Loucy (cell line): ENCODE results near the gene ORAI3.

Experiments
- H2AFZ ChIP-seq: fragments of 200-600 bp; sonication (generic); 2 replicates; pipeline ENCODE4 v1.6.0; 2016; ENCODE audit warnings: antibody characterized with exemption, mild to moderate bottlenecking, low read length, moderate library complexity
- H3F3A ChIP-seq: fragments of 200-600 bp; 2 replicates; pipeline ENCODE4 v1.6.0; 2016; ENCODE audit warnings: antibody characterized with exemption, low read depth, mild to moderate bottlenecking
- H3K27me3 ChIP-seq: fragments of 200-600 bp; sonication (generic); 2 replicates; pipeline ENCODE4 v1.6.1; 2014; ENCODE audit warnings: low read length, mild to moderate bottlenecking; ENCODE audit not compliant: insufficient read depth, poor library complexity, severe bottlenecking
- H3K36me3 ChIP-seq: fragments of 200-600 bp; sonication (generic); 2 replicates; pipeline ENCODE4 v1.6.1; 2016; ENCODE audit warnings: low read length; ENCODE audit not compliant: insufficient read depth
- H3K4me1 ChIP-seq: fragments of 200-600 bp; sonication (generic); 2 replicates; pipeline ENCODE4 v1.5.1; 2014; ENCODE audit warnings: low read length, mild to moderate bottlenecking; ENCODE audit not compliant: insufficient read depth, poor library complexity, severe bottlenecking
- H3K4me2 ChIP-seq: fragments of 200-600 bp; sonication (generic); 2 replicates; pipeline ENCODE4 v1.6.0; 2014; ENCODE audit warnings: antibody characterized with exemption, low read length, low read depth, mild to moderate bottlenecking; ENCODE audit not compliant: poor library complexity, severe bottlenecking
- H3K4me3 ChIP-seq: fragments of 200-600 bp; sonication (generic); 2 replicates; pipeline ENCODE4 v1.5.1; 2014; ENCODE audit warnings: low read length, mild to moderate bottlenecking, mixed read lengths; ENCODE audit not compliant: poor library complexity, severe bottlenecking
- H3K79me2 ChIP-seq: fragments of 200-600 bp; sonication (generic); 2 replicates; pipeline ENCODE4 v1.6.1; 2014; ENCODE audit warnings: low read length; ENCODE audit not compliant: insufficient read depth
- H3K9ac ChIP-seq: fragments of 200-600 bp; sonication (generic); 2 replicates; pipeline ENCODE4 v1.6.0; 2014; ENCODE audit warnings: mild to moderate bottlenecking, low read depth, low read length, moderate library complexity; ENCODE audit not compliant: poor library complexity, severe bottlenecking
- H3K9me2 ChIP-seq: fragments of 200-600 bp; sonication (generic); replicated peaks from 2 replicates; pipeline ENCODE4 v1.6.1; 2016; ENCODE audit warnings: low read depth, low read length, mixed read lengths
- H3K9me3 ChIP-seq: fragments of 200-600 bp; sonication (generic); 2 replicates; pipeline ENCODE4 v1.6.1; 2014; ENCODE audit warnings: mild to moderate bottlenecking, antibody characterized with exemption, low read length, low read depth; ENCODE audit not compliant: insufficient read depth
- H4K20me1 ChIP-seq: fragments of 200-600 bp; sonication (generic); 2 replicates; pipeline ENCODE4 v1.6.0; 2014; ENCODE audit warnings: antibody characterized with exemption, low read length, mild to moderate bottlenecking; ENCODE audit not compliant: insufficient read depth, poor library complexity, severe bottlenecking
- EZH2phosphoT487 ChIP-seq: fragments of 200-600 bp; IDR thresholded peaks from 2 replicates; pipeline ENCODE4 v1.6.1; 2018; ENCODE audit warnings: antibody characterized with exemption, mild to moderate bottlenecking, moderate library complexity, borderline replicate concordance
- TF ChIP-seq, protein P1 (sequence below): fragments of 200-600 bp; sonication (generic); conservative IDR thresholded peaks from 2 replicates; pipeline ENCODE4 v1.5.1; 2014; ENCODE audit warnings: mild to moderate bottlenecking, antibody characterized with exemption, low read length

ORAI3 gene

DNA sequence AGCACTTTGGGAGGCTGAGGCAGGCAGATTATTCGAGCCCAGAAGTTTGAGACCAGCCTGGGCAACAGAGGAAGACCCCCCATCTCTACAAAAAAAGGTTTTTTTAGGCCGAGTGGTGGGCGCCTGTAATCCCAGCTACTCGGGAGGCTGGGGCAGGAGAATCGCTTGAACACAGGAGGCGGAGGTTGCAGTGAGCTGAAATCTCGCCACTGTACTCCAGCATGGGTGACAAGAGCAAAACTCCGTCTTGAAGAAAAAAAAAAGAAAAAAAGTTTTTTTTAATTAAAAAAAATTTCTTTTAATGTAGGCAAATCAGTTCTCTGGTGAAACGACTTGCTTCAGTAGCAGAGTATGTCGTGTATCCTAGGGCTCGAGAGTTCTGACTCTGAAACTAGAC is 47.1 kb downstream of the ORAI3 start:
- Histone ChIP-seq H3K27me3 (no peaks in the 10 kb centered on the region), H3K9ac (no peak overlapping the region), H3K9me3 (no peaks in the 10 kb centered on the region), H3K9me2 (no peaks in the 10 kb centered on the region), H3K36me3 (no peaks in the 10 kb centered on the region), H3K79me2 (no peaks in the 10 kb centered on the region), H3K4me3 (no peak overlapping the region), H3K4me2 (no peak overlapping the region), H2AFZ (no peak overlapping the region), H4K20me1 (no peaks in the 10 kb centered on the region), H3K4me1 (peaks cover 3% of the 10 kb centered on the region), H3F3A (no peaks in the 10 kb centered on the region)
- no peak for TF ChIP-seq EZH2phosphoT487
- TF ChIP-seq, protein P1, sequence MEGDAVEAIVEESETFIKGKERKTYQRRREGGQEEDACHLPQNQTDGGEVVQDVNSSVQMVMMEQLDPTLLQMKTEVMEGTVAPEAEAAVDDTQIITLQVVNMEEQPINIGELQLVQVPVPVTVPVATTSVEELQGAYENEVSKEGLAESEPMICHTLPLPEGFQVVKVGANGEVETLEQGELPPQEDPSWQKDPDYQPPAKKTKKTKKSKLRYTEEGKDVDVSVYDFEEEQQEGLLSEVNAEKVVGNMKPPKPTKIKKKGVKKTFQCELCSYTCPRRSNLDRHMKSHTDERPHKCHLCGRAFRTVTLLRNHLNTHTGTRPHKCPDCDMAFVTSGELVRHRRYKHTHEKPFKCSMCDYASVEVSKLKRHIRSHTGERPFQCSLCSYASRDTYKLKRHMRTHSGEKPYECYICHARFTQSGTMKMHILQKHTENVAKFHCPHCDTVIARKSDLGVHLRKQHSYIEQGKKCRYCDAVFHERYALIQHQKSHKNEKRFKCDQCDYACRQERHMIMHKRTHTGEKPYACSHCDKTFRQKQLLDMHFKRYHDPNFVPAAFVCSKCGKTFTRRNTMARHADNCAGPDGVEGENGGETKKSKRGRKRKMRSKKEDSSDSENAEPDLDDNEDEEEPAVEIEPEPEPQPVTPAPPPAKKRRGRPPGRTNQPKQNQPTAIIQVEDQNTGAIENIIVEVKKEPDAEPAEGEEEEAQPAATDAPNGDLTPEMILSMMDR = no peak

GRCh38 chr16:30996324-30996984 is 47.6 kb downstream of the ORAI3 start:
- no peak overlapping the region for H3K9ac ChIP-seq
- H3K36me3 ChIP-seq = no peaks in the 10 kb centered on the region
- peaks cover 3% of the 10 kb centered on the region for H3K4me1 ChIP-seq
- H3K4me3 ChIP-seq = no peak overlapping the region
- H3F3A ChIP-seq = no peaks in the 10 kb centered on the region
- H3K27me3 ChIP-seq = no peaks in the 10 kb centered on the region
- H3K79me2 ChIP-seq = no peaks in the 10 kb centered on the region
- H3K4me2 ChIP-seq = no peak overlapping the region
- no peaks in the 10 kb centered on the region for H3K9me2 ChIP-seq
- TF ChIP-seq, protein P1 = no peak
- H4K20me1 ChIP-seq = no peaks in the 10 kb centered on the region
- no peaks in the 10 kb centered on the region for H3K9me3 ChIP-seq
- no peak overlapping the region for H2AFZ ChIP-seq

DNA sequence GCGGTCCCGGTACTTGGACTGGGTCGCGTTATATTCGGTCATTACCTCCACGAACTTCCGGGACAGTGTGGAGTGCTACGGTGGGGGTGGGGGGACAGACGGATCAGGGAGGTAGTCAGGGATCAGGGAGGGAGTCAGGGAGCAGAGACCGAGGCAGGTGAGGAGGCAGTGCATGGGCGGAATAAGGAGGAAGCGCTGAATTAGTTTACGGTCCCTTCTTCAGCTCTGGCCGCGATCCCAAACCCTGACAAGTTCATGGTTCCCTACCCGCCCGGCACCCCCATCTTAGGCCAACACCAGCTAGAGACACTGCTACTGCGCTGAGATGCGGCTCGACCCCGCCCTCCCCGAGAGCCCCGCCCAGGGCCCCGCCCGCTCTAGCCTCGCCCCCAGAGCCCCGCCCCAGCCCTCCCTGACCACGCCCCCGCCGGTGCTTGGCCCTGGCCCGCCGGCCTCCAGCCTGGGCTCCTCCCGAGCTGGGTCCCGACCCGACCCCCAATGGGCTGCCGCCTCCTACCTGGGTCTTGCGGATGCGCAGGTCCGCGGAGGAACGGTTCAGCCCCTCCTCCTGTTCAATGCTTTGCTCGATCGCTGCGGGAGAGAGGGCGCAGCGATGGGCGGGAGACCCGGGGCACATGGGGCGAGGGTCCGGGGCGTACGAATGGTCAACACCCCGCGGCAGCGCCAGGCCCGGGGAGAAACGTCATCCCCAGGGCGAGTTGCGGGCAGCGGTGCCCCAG is 48.3 kb downstream of the ORAI3 start:
- Histone ChIP-seq H3K9ac (no peak overlapping the region), H4K20me1 (no peaks in the 10 kb centered on the region), H2AFZ (no peak overlapping the region), H3K9me2 (no peaks in the 10 kb centered on the region), H3K9me3 (no peaks in the 10 kb centered on the region), H3K36me3 (no peaks in the 10 kb centered on the region), H3K4me3 (no peak overlapping the region), H3K4me2 (no peak overlapping the region), H3F3A (no peaks in the 10 kb centered on the region), H3K4me1 (peaks cover 3% of the 10 kb centered on the region), H3K27me3 (no peaks in the 10 kb centered on the region), H3K79me2 (no peaks in the 10 kb centered on the region)
- TF ChIP-seq, protein P1 = no peak
- no peak for TF ChIP-seq EZH2phosphoT487
